Gastroesophageal sphincter (tissue), 4 donors: Measurements from ENCODE around the gene WDR4. TPM values are rescaled to one million over a fixed set of nuclear protein-coding genes. Genes with fewer than 3 reads are reported as not detected.

Experiments
- ATAC-seq: fragments of 150-250 bp; one replicate; pipeline ENCODE4 v1.9.1; 2016; ENCODE audit warnings: mild to moderate bottlenecking, moderate library complexity
- H3K27ac ChIP-seq, 4 donors: fragments of 200-600 bp; sonication (generic) in 3 of 4; 1 replicate in 3 of 4; 2 replicates in 1 of 4; pipeline ENCODE4 v1.5.1; 2016 to 2019
- H3K27me3 ChIP-seq: fragments of 200-600 bp; sonication (generic); one replicate; pipeline ENCODE4 v1.5.1; 2019
- H3K36me3 ChIP-seq, 2 donors: fragments of 200-600 bp; sonication (generic); one replicate each; pipeline ENCODE4 v1.5.1; 2019; ENCODE audit warnings: control low read depth in 1 of 2
- H3K4me1 ChIP-seq, 3 donors: fragments of 200-600 bp; sonication (generic); 1 replicate in 2 of 3; 2 replicates in 1 of 3; pipeline ENCODE4 v1.5.1; 2016 to 2019; ENCODE audit warnings: control low read depth in 2 of 3
- H3K4me3 ChIP-seq, 2 donors: fragments of 200-600 bp; sonication (generic); one replicate each; pipeline ENCODE4 v1.5.1; 2019; ENCODE audit warnings: mild to moderate bottlenecking in 1 of 2, moderate library complexity in 1 of 2
- H3K9me3 ChIP-seq, 3 donors: fragments of 200-600 bp; sonication (generic); one replicate each; pipeline ENCODE4 v1.5.1; 2017 to 2019; ENCODE audit warnings: control low read depth in 2 of 3
- CTCF ChIP-seq, 4 experiments: fragments of 200-600 bp in 2 of 4; fragments of 450-650 bp in 2 of 4; sonication (generic) in 1 of 4; IDR thresholded peaks; one replicate each; pipeline ENCODE4 v1.5.1; 2017 to 2019; ENCODE audit warnings: antibody characterized with exemption in 4 of 4, mild to moderate bottlenecking in 2 of 4, moderate library complexity in 2 of 4
- EP300 ChIP-seq: sonication (generic); formaldehyde crosslinking; IDR thresholded peaks from one replicate; pipeline ENCODE4 v1.6.1; 2017; ENCODE audit warnings: antibody characterized with exemption, mild to moderate bottlenecking
- POLR2A ChIP-seq, 2 donors: fragments of 450-650 bp; IDR thresholded peaks; one replicate each; pipeline ENCODE4 v1.6.1; 2017; ENCODE audit warnings: antibody characterized with exemption in 2 of 2, mild to moderate bottlenecking in 2 of 2, moderate library complexity in 1 of 2
- POLR2AphosphoS5 ChIP-seq: sonication (generic); formaldehyde crosslinking; IDR thresholded peaks from one replicate; pipeline ENCODE4 v1.6.1; 2017; ENCODE audit warnings: antibody characterized with exemption
- WGBS, 2 donors: methylation state at CpG; one replicate each; pipeline ENCODE4 v1.1.5; 2018; ENCODE audit warnings: low coverage in 1 of 2; 5-methylcytosine and 5-hydroxymethylcytosine counted together
- total RNA-seq, 4 donors: library from RNA; depleted of rRNA; stranded (reverse); fragments of >200 nt; gene quantifications; one replicate each; pipeline ENCODE4 v1.1.0, GENCODE V29; 2016

The WDR4 gene
- total RNA-seq, 4 donors from 2014 or later: 3.9 to 10.0 (median 7.5) TPM

- WGBS, 2 donors: 80 to 83% methylated on average over 2 to 3 of the region's 11 CpGs
- no peaks in the 10 kb centered on the region for H3K4me1 ChIP-seq
- no peaks in the 10 kb centered on the region for H3K9me3 ChIP-seq
- TF ChIP-seq CTCF (IDR thresholded peaks at IDR 0.05): no peak
- no peak for TF ChIP-seq POLR2A (IDR thresholded peaks at IDR 0.05)
- no peak for TF ChIP-seq POLR2AphosphoS5
- TF ChIP-seq EP300: no peak
- no peak overlapping the region for H3K4me3 ChIP-seq
- H3K27me3 ChIP-seq: no peaks in the 10 kb centered on the region
- no peak for ATAC-seq
- H3K27ac ChIP-seq: no peak overlapping the region
- peaks cover 0 to 100% of the 10 kb centered on the region in 2 donors for H3K36me3 ChIP-seq
These were observed 22.1 kb downstream of the WDR4 start for GRCh38 chr21:42857216-42857615.

- ATAC-seq: no peak
- Histone ChIP-seq H3K9me3 (no peaks in the 10 kb centered on the region), H3K27ac (no peak overlapping the region), H3K4me1 (no peaks in the 10 kb centered on the region), H3K4me3 (no peak overlapping the region), H3K36me3 (peaks cover 0 to 100% of the 10 kb centered on the region in 2 donors), H3K27me3 (no peaks in the 10 kb centered on the region)
- TF ChIP-seq POLR2AphosphoS5: no peak
- no peak for TF ChIP-seq CTCF (IDR thresholded peaks at IDR 0.05)
- TF ChIP-seq POLR2A (IDR thresholded peaks at IDR 0.05): no peak
- TF ChIP-seq EP300: no peak
- 78 to 79% methylated on average over 5 to 7 of the region's 18 CpGs for WGBS, 2 donors
These were observed 23.4 kb downstream of the WDR4 start for GRCh38 chr21:42855937-42856335.

- Histone ChIP-seq H3K4me1 (no peaks in the 10 kb centered on the region), H3K4me3 (no peak overlapping the region), H3K27ac (no peak overlapping the region), H3K27me3 (no peaks in the 10 kb centered on the region), H3K9me3 (no peaks in the 10 kb centered on the region), H3K36me3 (peaks cover 0 to 100% of the 10 kb centered on the region in 2 donors)
- WGBS, 2 donors: 68 to 76% methylated on average over 6 to 10 of the region's 19 CpGs
- ATAC-seq: no peak
- TF ChIP-seq CTCF (IDR thresholded peaks at IDR 0.05) (no peak), POLR2A (IDR thresholded peaks at IDR 0.05) (no peak), POLR2AphosphoS5 (no peak), EP300 (no peak)
These were observed 24.0 kb downstream of the WDR4 start for GRCh38 chr21:42855171-42855936.

GRCh38 chr21:42854246-42855010, 24.9 kb downstream of the WDR4 start:
- Histone ChIP-seq H3K4me1 (no peaks in the 10 kb centered on the region), H3K27me3 (no peaks in the 10 kb centered on the region), H3K9me3 (no peaks in the 10 kb centered on the region), H3K27ac (no peak overlapping the region), H3K36me3 (peaks cover 0 to 100% of the 10 kb centered on the region in 2 donors), H3K4me3 (no peak overlapping the region)
- WGBS, 2 donors: 80 to 89% methylated on average over 2 to 10 of the region's 28 CpGs
- ATAC-seq: no peak
- TF ChIP-seq CTCF (IDR thresholded peaks at IDR 0.05): no peak
- no peak for TF ChIP-seq POLR2AphosphoS5
- no peak for TF ChIP-seq EP300
- no peak for TF ChIP-seq POLR2A (IDR thresholded peaks at IDR 0.05)
